GM12878 (cell line): ENCODE measurements around the gene NDST4. TPM values are rescaled to one million over a fixed set of nuclear protein-coding genes. Genes with fewer than 3 reads are reported as not detected.

Experiments
- BMI1 ChIP-seq: fragments of 450-650 bp; IDR thresholded peaks from 2 replicates; pipeline ENCODE4 v1.6.1; 2016; ENCODE audit warnings: mild to moderate bottlenecking, moderate library complexity, borderline replicate concordance
- DPF2 ChIP-seq: fragments of 450-650 bp; IDR thresholded peaks from 2 replicates; pipeline ENCODE4 v1.6.1; 2017; ENCODE audit warnings: mild to moderate bottlenecking
- SUZ12 ChIP-seq: fragments of 200-600 bp; sonication (generic); IDR thresholded peaks from one replicate; pipeline ENCODE4 v1.6.1; 2018; ENCODE audit warnings: antibody characterized with exemption, mild to moderate bottlenecking; ENCODE audit not compliant: unreplicated experiment
- polyA plus RNA-seq, 11 experiments: library from polyadenylated mRNA; depleted of rRNA in 4 of 11; unstranded in 6 of 11; stranded (reverse) in 5 of 11; fragments of >200 nt; fragmentation: Nextera tagmentation in 4 of 11; fragmentation: Illumina TruSeq in 1 of 11; extraction: Ambion mirVana in 4 of 11; extraction: Trizol in 1 of 11; gene quantifications; 1 replicate in 1 of 11; 2 replicates in 10 of 11; pipeline versions ENCODE4 v1.2.1 to v1.2.3, GENCODE V29; 2011 to 2016; ENCODE audit warnings: inconsistent platforms in 2 of 11, missing spikeins in 2 of 11, low read depth in 1 of 11
- total RNA-seq, 4 experiments: library from RNA; depleted of rRNA in 3 of 4; stranded (reverse); fragments of >200 nt in 3 of 4; fragmentation: Illumina TruSeq in 1 of 4; extraction: Trizol in 1 of 4; gene quantifications; 2 replicates each; pipeline versions ENCODE4 v1.2.1 to v1.2.3, GENCODE V29; 2013 to 2021
- TF ChIP-seq, protein P1 (sequence below): IDR thresholded peaks from 2 replicates; pipeline ENCODE4 v1.6.1; 2011; ENCODE audit warnings: borderline replicate concordance, low read depth, mild to moderate bottlenecking, moderate library complexity, mixed read lengths, low read length; ENCODE audit not compliant: insufficient read depth; ENCODE audit errors: extremely low read length
- TF ChIP-seq, protein P2 (sequence below): fragments of 450-650 bp; formaldehyde crosslinking; IDR thresholded peaks from 2 replicates; pipeline ENCODE4 v1.4.0; 2020; ENCODE audit warnings: mild to moderate bottlenecking, moderate library complexity
- TF ChIP-seq, protein P3 (sequence below): fragments of 450-650 bp; IDR thresholded peaks from 2 replicates; pipeline ENCODE4 v1.6.1; 2016; ENCODE audit warnings: mild to moderate bottlenecking
- TF ChIP-seq, protein P4 (sequence below): fragments of 450-650 bp; IDR thresholded peaks from 2 replicates; pipeline ENCODE4 v1.6.1; 2017; ENCODE audit warnings: low read depth, mild to moderate bottlenecking, moderate library complexity

Gene NDST4
- total and polyA plus RNA-seq, 10 of the 15 experiments (the other 5 are each of a cell fraction or from before 2014, with no cell fraction given): 0.04 to 0.11 (median 0.07) TPM; not detected in 6

DNA sequence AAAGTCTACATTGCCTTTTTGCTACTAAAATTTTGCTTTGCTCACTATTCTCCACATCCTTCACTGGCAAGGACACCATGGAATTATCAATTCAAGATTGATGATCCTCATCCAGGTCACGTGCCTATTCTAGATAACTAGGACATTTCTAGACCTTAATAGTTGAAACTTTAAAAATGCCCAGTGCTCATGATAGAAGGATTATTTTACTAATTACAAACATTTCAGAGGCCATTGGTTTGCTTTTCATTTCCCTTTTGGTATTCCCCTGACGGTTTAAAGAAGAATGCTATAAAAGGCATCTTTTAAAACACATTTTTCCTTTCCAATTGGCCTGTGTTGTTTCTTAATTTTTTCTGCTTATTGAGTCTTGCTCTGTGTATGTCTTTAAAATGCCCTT lies 249.4 kb downstream of the NDST4 start (continued):
- TF ChIP-seq, protein P1, sequence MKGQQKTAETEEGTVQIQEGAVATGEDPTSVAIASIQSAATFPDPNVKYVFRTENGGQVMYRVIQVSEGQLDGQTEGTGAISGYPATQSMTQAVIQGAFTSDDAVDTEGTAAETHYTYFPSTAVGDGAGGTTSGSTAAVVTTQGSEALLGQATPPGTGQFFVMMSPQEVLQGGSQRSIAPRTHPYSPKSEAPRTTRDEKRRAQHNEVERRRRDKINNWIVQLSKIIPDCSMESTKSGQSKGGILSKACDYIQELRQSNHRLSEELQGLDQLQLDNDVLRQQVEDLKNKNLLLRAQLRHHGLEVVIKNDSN: peak; percentile 20
- TF ChIP-seq BMI1 (no peak), SUZ12 (no peak), DPF2 (peak; percentile 19; the same call in 1 of the 2 replicates)
- TF ChIP-seq, protein P2, sequence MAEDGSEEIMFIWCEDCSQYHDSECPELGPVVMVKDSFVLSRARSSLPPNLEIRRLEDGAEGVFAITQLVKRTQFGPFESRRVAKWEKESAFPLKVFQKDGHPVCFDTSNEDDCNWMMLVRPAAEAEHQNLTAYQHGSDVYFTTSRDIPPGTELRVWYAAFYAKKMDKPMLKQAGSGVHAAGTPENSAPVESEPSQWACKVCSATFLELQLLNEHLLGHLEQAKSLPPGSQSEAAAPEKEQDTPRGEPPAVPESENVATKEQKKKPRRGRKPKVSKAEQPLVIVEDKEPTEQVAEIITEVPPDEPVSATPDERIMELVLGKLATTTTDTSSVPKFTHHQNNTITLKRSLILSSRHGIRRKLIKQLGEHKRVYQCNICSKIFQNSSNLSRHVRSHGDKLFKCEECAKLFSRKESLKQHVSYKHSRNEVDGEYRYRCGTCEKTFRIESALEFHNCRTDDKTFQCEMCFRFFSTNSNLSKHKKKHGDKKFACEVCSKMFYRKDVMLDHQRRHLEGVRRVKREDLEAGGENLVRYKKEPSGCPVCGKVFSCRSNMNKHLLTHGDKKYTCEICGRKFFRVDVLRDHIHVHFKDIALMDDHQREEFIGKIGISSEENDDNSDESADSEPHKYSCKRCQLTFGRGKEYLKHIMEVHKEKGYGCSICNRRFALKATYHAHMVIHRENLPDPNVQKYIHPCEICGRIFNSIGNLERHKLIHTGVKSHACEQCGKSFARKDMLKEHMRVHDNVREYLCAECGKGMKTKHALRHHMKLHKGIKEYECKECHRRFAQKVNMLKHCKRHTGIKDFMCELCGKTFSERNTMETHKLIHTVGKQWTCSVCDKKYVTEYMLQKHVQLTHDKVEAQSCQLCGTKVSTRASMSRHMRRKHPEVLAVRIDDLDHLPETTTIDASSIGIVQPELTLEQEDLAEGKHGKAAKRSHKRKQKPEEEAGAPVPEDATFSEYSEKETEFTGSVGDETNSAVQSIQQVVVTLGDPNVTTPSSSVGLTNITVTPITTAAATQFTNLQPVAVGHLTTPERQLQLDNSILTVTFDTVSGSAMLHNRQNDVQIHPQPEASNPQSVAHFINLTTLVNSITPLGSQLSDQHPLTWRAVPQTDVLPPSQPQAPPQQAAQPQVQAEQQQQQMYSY (CRISPR knock-in tag): no peak
- TF ChIP-seq, protein P3, sequence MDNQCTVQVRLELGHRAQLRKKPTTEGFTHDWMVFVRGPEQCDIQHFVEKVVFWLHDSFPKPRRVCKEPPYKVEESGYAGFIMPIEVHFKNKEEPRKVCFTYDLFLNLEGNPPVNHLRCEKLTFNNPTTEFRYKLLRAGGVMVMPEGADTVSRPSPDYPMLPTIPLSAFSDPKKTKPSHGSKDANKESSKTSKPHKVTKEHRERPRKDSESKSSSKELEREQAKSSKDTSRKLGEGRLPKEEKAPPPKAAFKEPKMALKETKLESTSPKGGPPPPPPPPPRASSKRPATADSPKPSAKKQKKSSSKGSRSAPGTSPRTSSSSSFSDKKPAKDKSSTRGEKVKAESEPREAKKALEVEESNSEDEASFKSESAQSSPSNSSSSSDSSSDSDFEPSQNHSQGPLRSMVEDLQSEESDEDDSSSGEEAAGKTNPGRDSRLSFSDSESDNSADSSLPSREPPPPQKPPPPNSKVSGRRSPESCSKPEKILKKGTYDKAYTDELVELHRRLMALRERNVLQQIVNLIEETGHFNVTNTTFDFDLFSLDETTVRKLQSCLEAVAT: 0 out of 2 replicates have a peak, but pooled peaks have one; percentile 22
- TF ChIP-seq, protein P4, sequence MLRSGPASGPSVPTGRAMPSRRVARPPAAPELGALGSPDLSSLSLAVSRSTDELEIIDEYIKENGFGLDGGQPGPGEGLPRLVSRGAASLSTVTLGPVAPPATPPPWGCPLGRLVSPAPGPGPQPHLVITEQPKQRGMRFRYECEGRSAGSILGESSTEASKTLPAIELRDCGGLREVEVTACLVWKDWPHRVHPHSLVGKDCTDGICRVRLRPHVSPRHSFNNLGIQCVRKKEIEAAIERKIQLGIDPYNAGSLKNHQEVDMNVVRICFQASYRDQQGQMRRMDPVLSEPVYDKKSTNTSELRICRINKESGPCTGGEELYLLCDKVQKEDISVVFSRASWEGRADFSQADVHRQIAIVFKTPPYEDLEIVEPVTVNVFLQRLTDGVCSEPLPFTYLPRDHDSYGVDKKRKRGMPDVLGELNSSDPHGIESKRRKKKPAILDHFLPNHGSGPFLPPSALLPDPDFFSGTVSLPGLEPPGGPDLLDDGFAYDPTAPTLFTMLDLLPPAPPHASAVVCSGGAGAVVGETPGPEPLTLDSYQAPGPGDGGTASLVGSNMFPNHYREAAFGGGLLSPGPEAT: peak; percentile 82
